Tibial nerve (tissue), 4 donors: ENCODE results near the gene VDR.

Experiments used
- CTCF ChIP-seq, 5 experiments: fragments of 200-600 bp in 3 of 5; fragments of 450-650 bp in 2 of 5; sonication (generic) in 3 of 5; IDR thresholded peaks; one replicate each; pipeline ENCODE4 v1.5.1; 2016 to 2019; ENCODE audit warnings: antibody characterized with exemption in 5 of 5, mild to moderate bottlenecking in 3 of 5, moderate library complexity in 2 of 5
- EP300 ChIP-seq, 2 donors: sonication (generic); formaldehyde crosslinking; IDR thresholded peaks; one replicate each; pipeline ENCODE4 v1.6.1; 2017; ENCODE audit warnings: antibody characterized with exemption in 2 of 2, mild to moderate bottlenecking in 1 of 2
- POLR2A ChIP-seq, 2 donors: fragments of 450-650 bp; IDR thresholded peaks; one replicate each; pipeline ENCODE4 v1.6.1; 2017; ENCODE audit warnings: antibody characterized with exemption in 2 of 2, mild to moderate bottlenecking in 2 of 2, moderate library complexity in 2 of 2

- no peak for TF ChIP-seq CTCF (IDR thresholded peaks at IDR 0.05)
- no peak for TF ChIP-seq POLR2A (IDR thresholded peaks at IDR 0.05)
- no peak for TF ChIP-seq EP300 (IDR thresholded peaks at IDR 0.05)
These were observed 8.3 kb upstream of the VDR start for GRCh38 chr12:47913081-47913480.
